HepG2 (cell line): Measurements from ENCODE around the gene PKNOX2. TPM values are rescaled to one million over a fixed set of nuclear protein-coding genes. Genes with fewer than 3 reads are reported as not detected.

Experiments used
- ATAC-seq: fragments of 200-7000 bp; cut with Tn5 transposase; 3 replicates; pipeline ENCODE4 v1.9.1; 2020; ENCODE audit warnings: mild to moderate bottlenecking, moderate library complexity
- BruUV-seq: library from RNA; stranded (reverse); fragments of 400-500 nt; replicated peaks from 2 replicates; lab custom pipeline; 2021; lab: Mats Ljungman, UMichigan
- CTCF ChIA-PET: fragments of 300-600 bp; formaldehyde crosslinking; extraction: SDS; loops from one replicate; lab custom pipeline; 2021; ENCODE audit warnings: low total read pairs, inconsistent platforms, low intra/inter-chr PET ratio; lab: Yijun Ruan, JAX
- POLR2A ChIA-PET: fragments of 350-600 bp; sonication (Branson Sonifier 250); formaldehyde crosslinking; loops from one replicate; lab custom pipeline; 2020; ENCODE audit warnings: antibody characterized with exemption, inconsistent platforms; lab: Yijun Ruan, JAX
- DNase-seq: peaks from one replicate; pipeline ENCODE4 v3.0.0-alpha.2; 2015; ENCODE audit warnings: low spot score
- FAIRE-seq: peaks from 3 replicates; lab custom pipeline; 2011; peaks lifted over from hg19 to GRCh38; lab: Jason Lieb, UNC
- H2AFZ ChIP-seq: one replicate; pipeline ENCODE4 v1.6.1; 2011; ENCODE audit warnings: low read length, inconsistent platforms
- H3K27ac ChIP-seq: fragments of 300-600 bp; 3 replicates; pipeline ENCODE4 v1.8.0; 2011; ENCODE audit warnings: mixed run types, mild to moderate bottlenecking, mixed read lengths, low read length, inconsistent platforms; ENCODE audit not compliant: insufficient read depth; ENCODE audit errors: extremely low read length
- H3K27me3 ChIP-seq, 2 experiments: fragments of 200-600 bp in 1 of 2; 2 replicates in 1 of 2; 3 replicates in 1 of 2; pipeline versions ENCODE4 v1.6.0 to v1.8.0; 2011; ENCODE audit warnings: low read length in 2 of 2, mild to moderate bottlenecking in 2 of 2, moderate library complexity in 2 of 2, inconsistent platforms in 1 of 2; ENCODE audit not compliant: insufficient read depth in 2 of 2, control insufficient read depth in 1 of 2
- H3K36me3 ChIP-seq, 2 experiments: fragments of 200-600 bp in 1 of 2; replicated peaks in 1 of 2; 2 replicates in 1 of 2; 3 replicates in 1 of 2; pipeline versions ENCODE4 v1.5.1 to v1.8.0; 2011; ENCODE audit warnings: low read length in 2 of 2, inconsistent platforms in 1 of 2; ENCODE audit not compliant: insufficient read depth in 2 of 2, control insufficient read depth in 1 of 2
- H3K4me1 ChIP-seq: 2 replicates; pipeline ENCODE4 v1.5.1; 2012; ENCODE audit warnings: low read length, inconsistent platforms; ENCODE audit not compliant: insufficient read depth
- H3K4me2 ChIP-seq: 2 replicates; pipeline ENCODE4 v1.6.0; 2011; ENCODE audit warnings: low read depth, low read length, inconsistent platforms
- H3K4me3 ChIP-seq, 3 experiments: fragments of 200-600 bp in 1 of 3; sonication (generic), shearing (Covaris generic) in 1 of 3; replicated peaks in 1 of 3; 2 replicates each; pipeline ENCODE4 v1.5.1; 2011 to 2016; ENCODE audit warnings: low read length in 3 of 3, inconsistent platforms in 2 of 3, low read depth in 2 of 3, mild to moderate bottlenecking in 2 of 3, control low read depth in 1 of 3, mixed read lengths in 1 of 3; ENCODE audit not compliant: insufficient read depth in 1 of 3
- H3K79me2 ChIP-seq: one replicate; pipeline ENCODE4 v1.6.1; 2011; ENCODE audit warnings: low read length, inconsistent platforms; ENCODE audit not compliant: insufficient read depth
- H3K9ac ChIP-seq: 2 replicates; pipeline ENCODE4 v1.6.0; 2011; ENCODE audit warnings: mild to moderate bottlenecking, low read depth, low read length, inconsistent platforms; ENCODE audit not compliant: insufficient read depth
- H3K9me3 ChIP-seq: 2 replicates; pipeline ENCODE4 v1.5.1; 2012; ENCODE audit warnings: mild to moderate bottlenecking, low read length
- H4K20me1 ChIP-seq: 2 replicates; pipeline ENCODE4 v1.6.0; 2011; ENCODE audit warnings: inconsistent platforms, mild to moderate bottlenecking, low read length, moderate library complexity; ENCODE audit not compliant: insufficient read depth
- HINFP ChIP-seq: sonication (generic); formaldehyde crosslinking; IDR thresholded peaks from 2 replicates; pipeline ENCODE4 v1.4.0; 2020; ENCODE audit warnings: low read depth, mild to moderate bottlenecking, missing genetic modification reagents
- HOXA7 ChIP-seq: sonication (generic); formaldehyde crosslinking; IDR thresholded peaks from 2 replicates; pipeline ENCODE4 v1.8.1; 2022; ENCODE audit warnings: mild to moderate bottlenecking, missing genetic modification reagents, moderate library complexity
- RARA ChIP-seq: IDR thresholded peaks from 2 replicates; pipeline ENCODE4 v1.6.1; 2016; ENCODE audit warnings: missing genetic modification reagents, missing compliant biosample characterization
- SNAI1 ChIP-seq: sonication (generic); formaldehyde crosslinking; IDR thresholded peaks from 2 replicates; pipeline ENCODE4 v1.5.0; 2020; ENCODE audit warnings: mild to moderate bottlenecking, missing genetic modification reagents, borderline replicate concordance
- TARDBP ChIP-seq: sonication (generic); formaldehyde crosslinking; IDR thresholded peaks from 2 replicates; pipeline ENCODE4 v1.8.0; 2022; ENCODE audit warnings: mild to moderate bottlenecking, missing genetic modification reagents
- ZNF530 ChIP-seq: sonication (generic); formaldehyde crosslinking; IDR thresholded peaks from 2 replicates; pipeline ENCODE4 v1.5.0; 2020; ENCODE audit warnings: low read depth, mild to moderate bottlenecking, missing genetic modification reagents
- ZNF629 ChIP-seq: sonication (generic); formaldehyde crosslinking; conservative IDR thresholded peaks from 2 replicates; pipeline ENCODE4 v1.5.0; 2020; ENCODE audit warnings: missing genetic modification reagents
- ZNF737 ChIP-seq: sonication (generic); formaldehyde crosslinking; IDR thresholded peaks from 2 replicates; pipeline ENCODE4 v1.5.0; 2020; ENCODE audit warnings: missing genetic modification reagents, mild to moderate bottlenecking, borderline replicate concordance
- ZNF770 ChIP-seq: sonication (generic); formaldehyde crosslinking; IDR thresholded peaks from 2 replicates; pipeline ENCODE4 v1.5.0; 2020; ENCODE audit warnings: mild to moderate bottlenecking, missing genetic modification reagents
- ZNF792 ChIP-seq: IDR thresholded peaks from 2 replicates; pipeline ENCODE4 v1.6.1; 2016
- WGBS: methylation state at CpG from one replicate; pipeline ENCODE4 v1.1.6; 2017; ENCODE audit warnings: low lambda C conversion rate; 5-methylcytosine and 5-hydroxymethylcytosine counted together
- in situ Hi-C: cut with HindIII; loops from 2 replicates; pipeline ENCODE4 v1.10.0; 2017; ENCODE audit warnings: low pct_unique_long_range_greater_than_20kb; ENCODE audit not compliant: extremely low pct_ligation_motif_present
- intact Hi-C: fragments of 100-400 bp; cut with micrococcal nuclease; formaldehyde crosslinking; loops from one replicate; pipeline ENCODE4 v1.10.0; 2022; ENCODE audit not compliant: unreplicated experiment
- polyA plus RNA-seq, 8 experiments: library from polyadenylated mRNA; depleted of rRNA in 3 of 8; stranded (reverse) in 7 of 8; unstranded in 1 of 8; fragments of >200 nt; fragmentation: Illumina TruSeq in 4 of 8; extraction: Trizol in 4 of 8; gene quantifications; 2 replicates each; pipeline versions ENCODE4 v1.2.1 to v1.2.3, GENCODE V29; 2011 to 2016; ENCODE audit warnings: low read depth in 4 of 8, missing spikeins in 1 of 8, mixed read lengths in 1 of 8; ENCODE audit not compliant: insufficient read depth in 1 of 8
- total RNA-seq, 5 experiments: library from RNA; depleted of rRNA; stranded (reverse); fragments of >200 nt; fragmentation: Illumina TruSeq; extraction: Trizol; gene quantifications; 2 replicates each; pipeline ENCODE4 v1.2.3, GENCODE V29; 2016; ENCODE audit warnings: low read depth in 1 of 5
- TF ChIP-seq, protein P1 (sequence below): IDR thresholded peaks from 2 replicates; pipeline ENCODE4 v1.6.1; 2016; ENCODE audit warnings: missing compliant biosample characterization, missing genetic modification reagents, borderline replicate concordance
- TF ChIP-seq, protein P2 (sequence below): sonication (generic); formaldehyde crosslinking; IDR thresholded peaks from 2 replicates; pipeline ENCODE4 v1.4.0; 2020; ENCODE audit warnings: missing genetic modification reagents

Gene PKNOX2
- total and polyA plus RNA-seq, 2 of the 13 experiments (the other 11 are each of a cell fraction or from before 2014, with no cell fraction given), result not detected

DNA sequence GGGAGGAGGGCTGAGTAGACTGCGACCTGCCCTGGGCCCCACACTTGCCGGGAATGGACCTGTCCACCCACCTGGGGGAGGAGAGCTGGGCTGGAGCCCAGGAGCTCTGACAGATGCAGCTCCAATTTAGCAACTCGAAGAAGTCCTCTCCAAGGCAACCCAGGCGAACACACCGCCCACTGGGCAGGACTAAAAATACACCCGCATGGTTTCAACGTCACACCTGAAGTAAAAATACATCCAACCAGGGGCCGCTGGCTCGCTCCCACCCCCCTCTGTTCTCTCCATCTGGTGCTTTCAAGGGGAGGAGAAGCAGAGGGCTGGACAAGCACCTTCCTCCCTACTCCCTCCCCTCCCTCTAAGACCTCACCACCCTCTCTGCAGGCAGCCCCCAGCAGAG is 211.6 kb downstream of the PKNOX2 start:
- DNase-seq (no peak), ATAC-seq (no peak), FAIRE-seq (no peak)
- POLR2A ChIA-PET, result no interaction called here
- intact Hi-C loops, result no loop called here
- no peak overlapping the region for H2AFZ ChIP-seq
- H3K36me3 ChIP-seq, result no peaks in the 10 kb centered on the region
- WGBS, result 31% methylated on average over 4 of the region's 9 CpGs
- CTCF ChIA-PET, result no interaction called here
- no peaks in the 10 kb centered on the region for H3K9me3 ChIP-seq
- in situ Hi-C loops, result no loop called here
- peaks cover 6 to 78% of the 10 kb centered on the region in 2 experiments; a peak in 4 of 5 replicates for H3K27me3 ChIP-seq
- BruUV-seq, result no TSS peak
- no peaks in the 10 kb centered on the region for H3K4me1 ChIP-seq
- H3K4me3 ChIP-seq, result no peak overlapping the region
- no peak overlapping the region for H3K4me2 ChIP-seq
- H3K27ac ChIP-seq, result no peak overlapping the region
- no peak overlapping the region for H3K9ac ChIP-seq
- no peaks in the 10 kb centered on the region for H4K20me1 ChIP-seq
- H3K79me2 ChIP-seq, result no peaks in the 10 kb centered on the region
- TF ChIP-seq RARA (CRISPR knock-in tag) (no peak), ZNF737 (CRISPR knock-in tag) (no peak), ZNF770 (CRISPR knock-in tag) (no peak), ZNF629 (CRISPR knock-in tag) (no peak), HOXA7 (no peak), TARDBP (CRISPR knock-in tag) (no peak), ZNF792 (CRISPR knock-in tag) (no peak), SNAI1 (CRISPR knock-in tag) (no peak), ZNF530 (CRISPR knock-in tag) (no peak), HINFP (CRISPR knock-in tag) (no peak)
- TF ChIP-seq, protein P1, sequence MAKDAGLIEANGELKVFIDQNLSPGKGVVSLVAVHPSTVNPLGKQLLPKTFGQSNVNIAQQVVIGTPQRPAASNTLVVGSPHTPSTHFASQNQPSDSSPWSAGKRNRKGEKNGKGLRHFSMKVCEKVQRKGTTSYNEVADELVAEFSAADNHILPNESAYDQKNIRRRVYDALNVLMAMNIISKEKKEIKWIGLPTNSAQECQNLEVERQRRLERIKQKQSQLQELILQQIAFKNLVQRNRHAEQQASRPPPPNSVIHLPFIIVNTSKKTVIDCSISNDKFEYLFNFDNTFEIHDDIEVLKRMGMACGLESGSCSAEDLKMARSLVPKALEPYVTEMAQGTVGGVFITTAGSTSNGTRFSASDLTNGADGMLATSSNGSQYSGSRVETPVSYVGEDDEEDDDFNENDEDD, result no peak
- TF ChIP-seq, protein P2, sequence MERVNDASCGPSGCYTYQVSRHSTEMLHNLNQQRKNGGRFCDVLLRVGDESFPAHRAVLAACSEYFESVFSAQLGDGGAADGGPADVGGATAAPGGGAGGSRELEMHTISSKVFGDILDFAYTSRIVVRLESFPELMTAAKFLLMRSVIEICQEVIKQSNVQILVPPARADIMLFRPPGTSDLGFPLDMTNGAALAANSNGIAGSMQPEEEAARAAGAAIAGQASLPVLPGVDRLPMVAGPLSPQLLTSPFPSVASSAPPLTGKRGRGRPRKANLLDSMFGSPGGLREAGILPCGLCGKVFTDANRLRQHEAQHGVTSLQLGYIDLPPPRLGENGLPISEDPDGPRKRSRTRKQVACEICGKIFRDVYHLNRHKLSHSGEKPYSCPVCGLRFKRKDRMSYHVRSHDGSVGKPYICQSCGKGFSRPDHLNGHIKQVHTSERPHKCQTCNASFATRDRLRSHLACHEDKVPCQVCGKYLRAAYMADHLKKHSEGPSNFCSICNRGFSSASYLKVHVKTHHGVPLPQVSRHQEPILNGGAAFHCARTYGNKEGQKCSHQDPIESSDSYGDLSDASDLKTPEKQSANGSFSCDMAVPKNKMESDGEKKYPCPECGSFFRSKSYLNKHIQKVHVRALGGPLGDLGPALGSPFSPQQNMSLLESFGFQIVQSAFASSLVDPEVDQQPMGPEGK (CRISPR knock-in tag), result no peak
